ENCODE results near the gene ACKR2. TPM values are rescaled to one million over a fixed set of nuclear protein-coding genes. Genes with fewer than 3 reads are reported as not detected.
A peak's percentile ranks its signal among the peaks of the same experiment; 100 is the strongest.

Gene ACKR2
- total RNA-seq, 1 donor from 2014 or later: 1.0 TPM

DNA sequence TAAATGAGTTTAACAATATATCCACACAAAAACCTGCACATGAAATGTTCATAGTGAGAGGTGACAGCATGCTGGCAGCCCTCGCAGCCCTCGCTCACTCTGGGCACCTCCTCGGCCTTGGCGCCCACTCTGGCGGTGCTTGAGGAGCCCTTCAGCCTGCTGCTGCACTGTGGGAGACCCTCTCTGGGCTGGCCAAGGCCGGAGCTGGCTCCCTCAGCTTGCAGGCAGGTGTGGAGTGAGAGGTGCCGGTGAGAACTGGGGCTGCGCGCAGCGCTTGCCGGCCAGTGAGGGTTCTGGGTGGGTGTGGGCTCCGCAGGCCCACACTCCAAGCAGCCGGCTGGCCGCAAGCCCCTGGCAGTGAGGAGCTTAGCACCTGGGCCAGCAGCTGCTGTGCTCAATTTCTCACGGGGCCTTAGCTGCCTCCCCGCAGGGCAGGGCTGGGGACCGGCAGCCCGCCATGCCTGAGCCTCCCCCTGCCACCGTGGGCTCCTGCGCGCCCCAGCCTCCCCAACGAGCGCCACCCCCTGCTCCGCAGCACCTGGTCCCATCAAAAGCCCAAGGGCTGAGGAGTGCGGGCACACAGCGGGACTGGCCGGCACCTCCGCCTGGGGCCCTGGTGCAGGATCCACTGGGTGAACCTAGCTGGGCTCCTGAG is 39.6 kb upstream of the ACKR2 start:
- Mint-ChIP-seq H3K4me1 (ENCODE audit: low read depth) (peaks cover 13% of the 10 kb centered on the region), H3K9me3 (ENCODE audit: low read depth) (peaks cover 3% of the 10 kb centered on the region), H3K4me3 (ENCODE audit: unreplicated experiment) (no peak overlapping the region), H3K27me3 (ENCODE audit: low read depth) (peaks cover 3% of the 10 kb centered on the region), H3K36me3 (ENCODE audit: low read depth) (no peaks in the 10 kb centered on the region), H3K27ac (ENCODE audit: unreplicated experiment) (no peak overlapping the region)
- TF ChIP-seq, protein P1, sequence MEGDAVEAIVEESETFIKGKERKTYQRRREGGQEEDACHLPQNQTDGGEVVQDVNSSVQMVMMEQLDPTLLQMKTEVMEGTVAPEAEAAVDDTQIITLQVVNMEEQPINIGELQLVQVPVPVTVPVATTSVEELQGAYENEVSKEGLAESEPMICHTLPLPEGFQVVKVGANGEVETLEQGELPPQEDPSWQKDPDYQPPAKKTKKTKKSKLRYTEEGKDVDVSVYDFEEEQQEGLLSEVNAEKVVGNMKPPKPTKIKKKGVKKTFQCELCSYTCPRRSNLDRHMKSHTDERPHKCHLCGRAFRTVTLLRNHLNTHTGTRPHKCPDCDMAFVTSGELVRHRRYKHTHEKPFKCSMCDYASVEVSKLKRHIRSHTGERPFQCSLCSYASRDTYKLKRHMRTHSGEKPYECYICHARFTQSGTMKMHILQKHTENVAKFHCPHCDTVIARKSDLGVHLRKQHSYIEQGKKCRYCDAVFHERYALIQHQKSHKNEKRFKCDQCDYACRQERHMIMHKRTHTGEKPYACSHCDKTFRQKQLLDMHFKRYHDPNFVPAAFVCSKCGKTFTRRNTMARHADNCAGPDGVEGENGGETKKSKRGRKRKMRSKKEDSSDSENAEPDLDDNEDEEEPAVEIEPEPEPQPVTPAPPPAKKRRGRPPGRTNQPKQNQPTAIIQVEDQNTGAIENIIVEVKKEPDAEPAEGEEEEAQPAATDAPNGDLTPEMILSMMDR (IDR thresholded peaks at IDR 0.05): no peak
- DNase-seq (ENCODE audit: low spot score): no peak

DNA sequence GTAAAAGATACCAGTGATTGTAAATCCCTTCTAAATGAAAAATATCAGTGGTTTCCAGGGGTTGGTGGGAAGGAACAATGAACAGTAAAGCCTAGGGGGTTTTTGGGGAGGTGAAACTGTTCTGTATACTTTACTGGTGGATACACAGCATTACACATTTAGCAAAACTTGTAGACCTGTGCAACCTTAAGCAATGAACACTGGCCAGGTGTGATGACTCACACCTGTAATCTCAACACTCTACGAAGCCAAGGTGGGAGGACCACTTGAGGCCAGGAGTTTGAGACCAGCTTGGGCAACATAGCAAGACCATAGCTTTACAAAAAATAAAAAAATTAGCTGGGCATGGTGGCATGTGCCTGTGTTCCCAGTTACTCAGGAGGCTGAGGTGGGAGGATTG is 38.0 kb upstream of the ACKR2 start:
- H3K27me3 Mint-ChIP-seq (ENCODE audit: low read depth): peaks cover under 1% of the 10 kb centered on the region
- no peak for DNase-seq (ENCODE audit: low spot score)
- H3K27ac Mint-ChIP-seq (ENCODE audit: unreplicated experiment): no peak overlapping the region
- H3K9me3 Mint-ChIP-seq (ENCODE audit: low read depth): peaks cover 3% of the 10 kb centered on the region
- H3K4me3 Mint-ChIP-seq (ENCODE audit: unreplicated experiment): no peak overlapping the region
- H3K36me3 Mint-ChIP-seq (ENCODE audit: low read depth): no peaks in the 10 kb centered on the region
- TF ChIP-seq, protein P1 (IDR thresholded peaks at IDR 0.05): no peak
- peaks cover 13% of the 10 kb centered on the region for H3K4me1 Mint-ChIP-seq (ENCODE audit: low read depth)

- Mint-ChIP-seq H3K4me3 (ENCODE audit: unreplicated experiment) (peak within 1 kb of the TSS; percentile 83), H3K36me3 (ENCODE audit: low read depth) (no peaks in the 10 kb centered on the region), H3K27me3 (ENCODE audit: low read depth) (no peaks in the 10 kb centered on the region), H3K4me1 (ENCODE audit: low read depth) (peaks cover 13% of the 10 kb centered on the region), H3K27ac (ENCODE audit: unreplicated experiment) (peak within 1 kb of the TSS; percentile 77), H3K9me3 (ENCODE audit: low read depth) (peaks cover 3% of the 10 kb centered on the region)
- TF ChIP-seq, protein P1 (IDR thresholded peaks at IDR 0.05): peak; percentile 20
- DNase-seq (ENCODE audit: low spot score): no peak
Observed at GRCh38 chr3:42772670-42773408, 36.4 kb upstream of the ACKR2 start, which contains the start of gene CCDC13. Gene CCDC13, minus strand, starts transcription at chr3:42773253. Its CDS starts 14,908 bp downstream, at chr3:42758345.

- Mint-ChIP-seq H3K4me3 (ENCODE audit: unreplicated experiment) (peak overlapping the region; percentile 83), H3K9me3 (ENCODE audit: low read depth) (peaks cover 3% of the 10 kb centered on the region), H3K4me1 (ENCODE audit: low read depth) (peaks cover 15% of the 10 kb centered on the region), H3K27me3 (ENCODE audit: low read depth) (no peaks in the 10 kb centered on the region), H3K36me3 (ENCODE audit: low read depth) (no peaks in the 10 kb centered on the region), H3K27ac (ENCODE audit: unreplicated experiment) (peak overlapping the region; percentile 77)
- TF ChIP-seq, protein P1 (IDR thresholded peaks at IDR 0.05): no peak
- DNase-seq (ENCODE audit: low spot score): no peak
Observed at GRCh38 chr3:42773409-42773751, 35.9 kb upstream of the ACKR2 start.

- TF ChIP-seq, protein P1 (IDR thresholded peaks at IDR 0.05): no peak
- peaks cover 25% of the 10 kb centered on the region for H3K4me1 Mint-ChIP-seq (ENCODE audit: low read depth)
- no peaks in the 10 kb centered on the region for H3K27me3 Mint-ChIP-seq (ENCODE audit: low read depth)
- H3K27ac Mint-ChIP-seq (ENCODE audit: unreplicated experiment): peak overlapping the region; percentile 8
- DNase-seq (ENCODE audit: low spot score): no peak
- no peak overlapping the region for H3K4me3 Mint-ChIP-seq (ENCODE audit: unreplicated experiment)
- peaks cover 5% of the 10 kb centered on the region for H3K36me3 Mint-ChIP-seq (ENCODE audit: low read depth)
- no peaks in the 10 kb centered on the region for H3K9me3 Mint-ChIP-seq (ENCODE audit: low read depth)
Observed at GRCh38 chr3:42778644-42779043, 30.6 kb upstream of the ACKR2 start.
